NCI-H1105 (cell line): Measurements from ENCODE around the gene PLEKHH2.
"Not testable (repeated sequence)": the region's sequence is repeated elsewhere in the genome, so short reads cannot be mapped to it uniquely, and the experiment has no call there.

Source experiments
- DNase-seq: peaks from one replicate; lab custom pipeline; 2025; lab: John Stamatoyannopoulos, UW

PLEKHH2 gene

GRCh38 chr2:43637030-43637803, at the start of gene PLEKHH2:
PLEKHH2 (plus strand) TSS chr2:43637260; CDS start chr2:43644674, 7,414 bp downstream.
- peak; percentile 50 for DNase-seq

DNA sequence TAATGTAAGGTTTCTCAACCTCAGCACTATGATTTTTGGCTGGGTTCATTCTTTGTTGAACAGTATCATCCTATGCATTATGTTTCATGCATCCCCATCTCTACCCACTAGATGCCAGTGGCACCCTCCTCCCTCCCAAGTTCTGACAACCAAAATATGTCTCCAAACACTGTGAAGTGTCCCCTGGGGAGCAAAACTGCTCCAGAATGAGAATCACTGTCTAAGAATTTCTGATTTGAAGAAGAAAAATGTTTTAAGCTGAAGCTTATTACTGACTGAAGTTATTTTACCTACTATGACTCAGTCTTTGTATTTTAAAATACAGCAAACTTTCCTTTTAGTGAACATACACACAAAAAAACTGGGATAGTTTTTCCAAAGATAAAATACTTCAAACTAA, 44.6 kb upstream of the PLEKHH2 start:
- no peak for DNase-seq

DNA sequence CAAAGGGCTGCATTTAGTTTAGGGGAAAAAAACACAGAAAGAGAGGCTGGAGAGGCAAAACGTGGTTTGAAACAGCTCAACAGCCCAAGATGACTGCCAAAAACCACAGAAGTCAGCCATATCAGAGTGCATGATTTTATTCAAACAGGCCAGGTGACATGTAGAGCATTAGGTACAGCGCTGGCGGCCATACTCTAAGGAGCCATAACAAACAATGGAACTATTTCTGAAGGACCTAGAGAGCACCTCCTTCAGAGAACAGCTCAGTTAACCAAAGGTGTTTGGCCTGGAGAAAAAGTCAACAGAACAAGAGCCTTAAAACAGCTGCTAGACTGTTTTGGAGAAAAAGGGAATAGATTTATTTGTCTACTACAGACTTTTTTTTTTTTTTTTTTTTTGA, 43.8 kb upstream of the PLEKHH2 start:
- DNase-seq: no peak

- no peak for DNase-seq
Observed at GRCh38 chr2:43594875-43595274, 42.2 kb upstream of the PLEKHH2 start.

GRCh38 chr2:43595603-43596412, 41.3 kb upstream of the PLEKHH2 start, which contains the start of gene THADA:
THADA (minus strand) TSS chr2:43596038; CDS start chr2:43592392, 3,646 bp downstream.
- DNase-seq: peak; percentile 97

GRCh38 chr2:43600596-43600995, 36.5 kb upstream of the PLEKHH2 start:
- DNase-seq: not testable (repeated sequence)

- no peak for DNase-seq
Observed at GRCh38 chr2:43604674-43605073, 32.4 kb upstream of the PLEKHH2 start.

DNA sequence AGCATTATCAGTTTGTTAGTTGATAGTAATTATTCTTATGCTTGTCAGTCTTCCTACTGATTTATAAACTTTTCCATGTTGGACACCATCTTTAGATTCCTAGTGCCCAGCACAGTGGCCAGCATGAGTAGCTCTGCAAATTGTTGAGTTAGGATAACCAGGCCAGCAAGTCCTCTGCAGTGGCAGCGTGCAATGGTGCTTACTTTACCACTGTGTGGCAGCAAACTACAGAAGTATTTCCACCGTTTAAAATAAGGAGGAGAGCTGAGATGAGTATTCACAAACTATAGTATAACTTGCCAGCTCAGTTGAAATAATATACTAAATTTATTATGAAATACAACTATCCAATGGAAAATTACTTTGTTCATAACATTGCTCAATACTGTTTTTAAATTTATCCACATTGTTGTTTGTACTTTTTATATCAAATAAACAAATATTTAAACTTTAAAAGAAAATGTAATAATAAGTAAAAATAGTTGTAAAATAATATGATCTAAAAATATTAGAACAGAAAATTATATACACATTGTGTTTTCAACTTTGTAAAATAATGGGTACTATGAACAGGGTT, 31.9 kb upstream of the PLEKHH2 start:
- DNase-seq: peak; percentile 14

DNA sequence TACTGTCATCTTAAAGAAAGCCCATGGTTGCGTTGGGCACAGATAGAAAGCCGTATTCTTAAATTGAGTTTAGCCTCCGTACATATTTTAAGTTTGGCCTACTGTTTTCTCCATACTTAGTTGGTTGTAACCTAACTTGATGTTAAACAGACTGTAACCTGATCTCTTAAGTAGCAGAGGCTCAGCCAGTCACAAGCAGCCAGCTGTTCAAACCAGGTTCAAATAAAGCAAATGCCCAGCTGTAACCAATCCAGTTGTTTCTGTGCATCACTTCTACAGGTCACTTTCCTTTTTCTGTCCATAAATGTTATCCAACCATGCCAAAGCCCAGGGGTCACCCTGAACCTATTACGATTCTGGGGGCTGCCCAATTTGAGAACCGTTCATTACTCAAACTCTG, 31.2 kb upstream of the PLEKHH2 start:
- DNase-seq: no peak

GRCh38 chr2:43609290-43609918, 27.7 kb upstream of the PLEKHH2 start:
- peak; percentile 29 for DNase-seq

GRCh38 chr2:43610361-43610760, 26.7 kb upstream of the PLEKHH2 start:
- no peak for DNase-seq

DNA sequence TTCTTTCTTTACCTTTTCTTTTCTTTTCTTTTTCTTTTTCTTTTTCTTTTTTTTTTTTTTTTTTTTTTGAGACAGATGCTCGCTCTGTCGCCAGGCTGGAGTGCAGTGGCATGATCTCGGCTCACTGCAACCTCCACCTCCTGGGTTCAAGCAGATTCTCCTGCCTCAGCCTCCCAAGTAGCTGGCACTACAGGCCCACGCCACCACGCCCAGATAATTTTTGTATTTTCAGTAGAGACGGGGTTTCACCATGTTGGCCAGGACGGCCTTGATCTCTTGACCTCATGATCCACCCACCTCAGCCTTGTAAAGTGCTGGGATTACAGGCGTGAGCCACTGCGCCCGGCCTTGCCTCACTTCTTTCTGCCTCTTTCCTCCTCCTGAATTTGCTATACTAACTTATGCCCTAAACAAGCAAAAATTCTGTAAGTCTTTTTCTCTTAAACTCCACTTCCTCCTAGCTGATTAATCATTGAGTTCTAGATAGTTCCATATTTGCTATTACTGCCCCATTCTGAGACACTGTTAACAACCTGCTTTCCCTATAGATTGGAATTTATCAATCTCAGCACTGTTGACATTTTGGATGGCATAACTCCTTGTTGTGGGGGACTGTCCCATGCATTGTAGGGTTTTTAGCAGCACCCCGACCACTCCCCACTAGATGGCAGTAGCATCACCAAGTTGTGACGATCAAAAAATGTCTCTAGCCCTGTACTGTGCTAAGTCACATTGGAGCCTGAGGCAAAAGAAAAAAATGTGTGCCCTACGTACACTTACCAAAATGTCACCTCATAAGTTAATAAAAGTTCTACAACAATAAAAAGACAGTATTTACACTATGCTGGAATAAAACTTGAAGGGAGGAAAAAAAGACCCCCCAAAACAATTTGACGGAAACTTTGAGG, 24.8 kb upstream of the PLEKHH2 start:
- peak; percentile 47 for DNase-seq

- DNase-seq: no peak
Observed at GRCh38 chr2:43612944-43613343, 24.1 kb upstream of the PLEKHH2 start.

DNA sequence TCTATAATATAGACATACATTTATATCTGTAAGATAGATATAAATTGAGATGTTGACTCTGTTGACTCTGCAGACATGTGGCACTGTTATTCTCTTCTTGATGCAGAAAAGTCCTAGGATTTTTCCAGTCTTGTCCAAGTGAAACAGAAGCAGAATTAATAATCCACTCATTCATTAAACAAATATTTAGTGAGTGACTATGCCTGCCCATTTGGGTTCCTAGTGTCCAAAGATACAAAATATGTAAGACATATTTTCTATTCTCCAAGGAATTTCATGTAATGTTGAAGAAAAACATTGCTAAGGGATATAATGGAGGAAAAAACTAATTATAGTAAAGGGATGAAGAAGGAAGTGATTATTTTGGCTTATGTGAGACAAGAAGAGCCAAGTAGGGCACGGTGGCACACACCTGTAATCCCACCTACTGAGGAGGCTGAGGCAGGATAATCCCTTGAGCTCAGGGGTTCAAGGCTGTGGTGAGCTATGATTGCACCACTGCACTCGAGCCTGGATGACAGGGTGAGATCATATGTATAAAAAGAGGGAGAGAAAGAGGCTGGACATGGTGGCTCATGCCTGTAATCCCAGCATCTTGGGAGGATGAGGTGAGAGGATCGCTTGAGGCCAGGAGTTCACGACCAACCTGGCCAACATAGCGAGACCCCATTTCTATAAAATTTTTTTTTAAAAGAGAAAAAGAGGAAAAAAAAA, 19.9 kb upstream of the PLEKHH2 start:
- no peak for DNase-seq

DNA sequence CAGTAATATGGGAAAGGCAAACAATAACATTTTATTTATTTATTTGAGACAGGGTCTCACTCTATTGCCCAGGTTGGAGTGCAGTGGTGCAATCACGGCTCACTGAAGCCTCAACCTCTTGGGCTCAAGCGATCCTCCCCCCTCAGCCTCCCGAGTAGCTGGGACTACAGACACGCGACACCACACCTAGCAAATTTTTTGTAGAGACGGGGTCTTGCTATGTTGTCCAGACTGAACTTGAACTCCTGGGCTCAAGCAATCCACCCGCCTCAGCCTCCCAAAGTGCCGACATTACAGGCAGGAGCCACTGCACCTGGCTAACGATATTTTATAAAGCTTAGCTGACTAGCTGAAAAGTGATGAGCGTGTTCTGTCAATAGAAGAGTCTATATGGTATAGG, 17.5 kb upstream of the PLEKHH2 start:
- DNase-seq: no peak

GRCh38 chr2:43622931-43623451, 14.1 kb upstream of the PLEKHH2 start:
- DNase-seq: peak; percentile 3

DNA sequence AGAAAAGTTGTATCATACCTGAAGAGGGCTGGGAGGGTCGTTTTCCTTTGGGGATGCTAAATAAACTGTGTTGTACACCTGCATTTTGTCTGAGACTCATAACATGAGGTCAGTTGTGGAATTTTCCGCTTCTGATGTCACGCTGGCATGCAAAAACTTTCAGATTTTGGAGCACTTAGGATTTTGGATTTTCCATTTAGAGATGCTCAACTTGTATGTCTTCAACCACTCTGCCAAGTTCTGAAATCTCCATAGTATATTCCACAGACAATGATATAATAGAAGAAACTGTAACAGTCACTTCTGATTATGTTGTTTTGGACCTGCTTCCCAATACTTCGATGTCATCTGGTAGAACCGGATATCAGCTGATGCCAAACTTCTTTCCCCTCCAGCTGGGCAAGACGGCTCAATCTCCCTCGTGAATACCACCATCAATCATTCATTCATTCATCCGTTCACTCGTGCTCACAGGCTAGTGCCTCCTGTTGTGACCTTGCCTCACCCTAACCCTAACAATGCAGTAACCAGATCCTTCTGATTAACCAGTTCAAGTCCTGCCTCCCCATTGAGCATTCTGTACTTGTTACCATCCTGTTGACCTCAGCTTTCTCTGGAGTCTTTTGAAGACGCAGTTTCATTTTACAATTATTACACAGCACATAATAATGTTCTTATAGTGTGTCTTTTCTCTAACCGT, 5.3 kb upstream of the PLEKHH2 start:
- no peak for DNase-seq

DNA sequence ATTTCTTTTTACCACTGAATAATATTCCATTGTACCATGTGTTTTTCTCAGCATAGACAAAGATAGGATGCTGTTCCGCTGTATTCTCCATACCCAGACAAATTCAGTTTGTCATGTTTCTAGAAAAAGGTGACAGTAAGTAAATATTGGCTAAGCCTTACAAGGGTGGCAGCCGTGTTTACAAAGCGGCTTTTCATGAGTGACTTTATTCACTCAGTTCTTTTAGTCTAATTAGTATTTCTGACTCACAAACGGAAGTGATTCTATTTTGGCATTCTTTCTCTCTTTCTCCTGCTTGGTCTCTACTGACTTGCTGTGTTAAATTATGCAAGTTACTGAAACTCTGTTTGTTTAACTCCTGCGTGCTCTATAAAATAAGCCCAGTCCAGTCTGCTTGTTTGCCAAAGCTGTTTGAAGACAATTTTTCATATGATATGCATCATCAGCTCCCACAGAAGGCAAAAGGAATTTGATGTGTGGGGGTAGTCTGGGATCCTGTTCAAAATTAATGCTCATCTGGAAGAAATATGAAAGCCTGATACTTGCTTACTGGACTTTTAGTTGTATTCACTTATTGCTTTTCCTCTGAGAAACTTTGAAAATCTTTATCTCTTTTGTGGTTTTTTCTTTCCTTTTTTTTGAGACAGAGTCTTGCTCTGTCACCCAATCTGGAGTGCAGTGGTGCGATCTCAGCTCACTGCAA, 2.3 kb upstream of the PLEKHH2 start:
- peak; percentile 46 for DNase-seq

DNA sequence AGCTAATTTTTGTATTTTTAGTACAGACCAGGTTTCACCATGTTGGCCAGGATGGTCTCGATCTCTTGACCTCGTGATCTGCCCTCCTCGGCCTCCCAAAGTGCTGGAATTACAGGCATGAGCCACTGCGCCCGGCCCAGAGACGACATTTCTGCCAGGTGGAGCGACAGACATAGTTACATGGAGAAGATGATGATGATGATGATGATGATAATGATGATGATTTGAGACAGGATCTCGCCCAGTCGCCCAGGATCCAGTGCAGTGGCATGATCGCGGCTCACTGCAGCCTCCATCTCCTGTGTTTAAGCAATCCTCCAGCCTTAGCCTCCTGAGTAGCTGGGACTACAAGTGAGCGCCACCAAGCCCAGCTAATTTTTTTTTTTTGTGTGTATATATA, 907 bp upstream of the PLEKHH2 start:
- not testable (repeated sequence) for DNase-seq
